Measurements from ENCODE around the gene C1QTNF8. TPM values are rescaled to one million over a fixed set of nuclear protein-coding genes. Genes with fewer than 3 reads are reported as not detected.

The C1QTNF8 gene
- total RNA-seq, 1 donor from 2014 or later = not detected

DNA sequence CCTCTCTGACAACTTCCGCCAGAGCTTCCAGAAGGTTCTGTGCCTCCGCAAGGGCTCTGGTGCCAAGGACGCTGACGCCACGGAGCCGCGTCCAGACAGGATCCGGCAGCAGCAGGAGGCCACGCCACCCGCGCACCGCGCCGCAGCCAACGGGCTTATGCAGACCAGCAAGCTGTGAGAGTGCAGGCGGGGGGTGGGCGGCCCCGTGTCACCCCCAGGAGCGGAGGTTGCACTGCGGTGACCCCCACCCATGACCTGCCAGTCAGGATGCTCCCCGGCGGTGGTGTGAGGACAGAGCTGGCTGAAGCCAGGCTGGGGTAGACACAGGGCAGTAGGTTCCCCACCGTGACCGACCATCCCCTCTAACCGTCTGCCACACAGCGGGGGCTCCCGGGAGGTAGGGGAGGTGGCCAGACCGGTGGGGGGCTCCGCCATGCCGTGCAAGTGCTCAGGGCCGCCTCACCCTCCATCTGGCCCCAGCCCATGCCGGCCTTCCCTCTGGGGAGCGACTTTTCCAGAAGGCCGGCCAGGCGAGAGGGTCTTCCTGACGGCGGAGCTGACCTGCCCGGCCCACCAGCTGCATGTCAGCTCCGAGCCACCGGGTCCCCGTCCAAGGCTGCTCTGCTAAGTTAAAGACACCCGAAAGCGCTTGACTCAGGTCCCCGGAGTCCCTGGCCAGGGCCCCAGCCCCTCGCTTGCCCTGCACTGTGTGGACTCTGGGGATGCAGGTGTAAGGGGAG, 16.1 kb downstream of the C1QTNF8 start:
- intact Hi-C loops (cut with DNase I) = no loop called here
- DNase-seq = no peak
- ATAC-seq = no peak

DNA sequence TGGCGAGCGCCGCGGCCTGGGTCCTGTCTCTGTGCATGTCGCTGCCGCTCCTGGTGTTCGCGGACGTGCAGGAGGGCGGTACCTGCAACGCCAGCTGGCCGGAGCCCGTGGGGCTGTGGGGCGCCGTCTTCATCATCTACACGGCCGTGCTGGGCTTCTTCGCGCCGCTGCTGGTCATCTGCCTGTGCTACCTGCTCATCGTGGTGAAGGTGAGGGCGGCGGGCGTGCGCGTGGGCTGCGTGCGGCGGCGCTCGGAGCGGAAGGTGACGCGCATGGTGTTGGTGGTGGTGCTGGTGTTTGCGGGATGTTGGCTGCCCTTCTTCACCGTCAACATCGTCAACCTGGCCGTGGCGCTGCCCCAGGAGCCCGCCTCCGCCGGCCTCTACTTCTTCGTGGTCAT, 16.7 kb downstream of the C1QTNF8 start:
- Histone ChIP-seq H3K9me3 (peaks cover 1% of the 10 kb centered on the region), H3K27me3 (ENCODE audit: low read depth) (peaks cover 74% of the 10 kb centered on the region), H3K4me3 (no peak overlapping the region), H3K27ac (no peak overlapping the region), H3K36me3 (no peaks in the 10 kb centered on the region), H3K4me1 (no peaks in the 10 kb centered on the region)
- no peak for ATAC-seq
- DNase-seq = no peak
- no peak for TF ChIP-seq CTCF (IDR thresholded peaks at IDR 0.05)
- intact Hi-C loops (cut with DNase I) = no loop called here

More for the DNA sequence above, 16.1 kb downstream of the C1QTNF8 start:
- Histone ChIP-seq H3K36me3 (no peaks in the 10 kb centered on the region), H3K27me3 (ENCODE audit: low read depth) (peaks cover 69% of the 10 kb centered on the region), H3K9me3 (peaks cover 7% of the 10 kb centered on the region), H3K4me3 (no peak overlapping the region), H3K27ac (no peak overlapping the region), H3K4me1 (no peaks in the 10 kb centered on the region)
- no peak for TF ChIP-seq CTCF (IDR thresholded peaks at IDR 0.05)

DNA sequence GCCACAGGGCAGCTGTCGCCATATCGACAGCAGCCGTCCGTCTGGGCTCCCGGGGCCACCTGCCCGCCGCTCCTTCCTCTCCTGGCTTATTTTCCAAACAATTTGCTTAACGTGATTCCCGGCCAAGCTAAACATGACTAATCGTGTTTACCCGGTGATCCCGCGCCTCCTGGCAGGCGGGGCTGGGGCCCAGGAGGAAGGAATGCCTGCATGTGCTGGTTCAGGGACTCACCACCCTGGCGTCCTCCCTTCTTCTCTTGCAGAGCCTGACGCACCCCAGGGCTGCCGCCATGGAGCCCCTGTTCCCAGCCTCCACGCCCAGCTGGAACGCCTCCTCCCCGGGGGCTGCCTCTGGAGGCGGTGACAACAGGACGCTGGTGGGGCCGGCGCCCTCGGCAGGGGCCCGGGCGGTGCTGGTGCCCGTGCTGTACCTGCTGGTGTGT, 17.4 kb downstream of the C1QTNF8 start:
- no peaks in the 10 kb centered on the region for H3K9me3 ChIP-seq
- H3K27ac ChIP-seq = no peak overlapping the region
- peaks cover 74% of the 10 kb centered on the region for H3K27me3 ChIP-seq (ENCODE audit: low read depth)
- H3K4me1 ChIP-seq = no peaks in the 10 kb centered on the region
- no peak for TF ChIP-seq CTCF (IDR thresholded peaks at IDR 0.05)
- ATAC-seq = peak; percentile 31 to 54
- no peaks in the 10 kb centered on the region for H3K36me3 ChIP-seq
- no peak for DNase-seq
- no peak overlapping the region for H3K4me3 ChIP-seq
- intact Hi-C loops (cut with DNase I) = no loop called here

DNA sequence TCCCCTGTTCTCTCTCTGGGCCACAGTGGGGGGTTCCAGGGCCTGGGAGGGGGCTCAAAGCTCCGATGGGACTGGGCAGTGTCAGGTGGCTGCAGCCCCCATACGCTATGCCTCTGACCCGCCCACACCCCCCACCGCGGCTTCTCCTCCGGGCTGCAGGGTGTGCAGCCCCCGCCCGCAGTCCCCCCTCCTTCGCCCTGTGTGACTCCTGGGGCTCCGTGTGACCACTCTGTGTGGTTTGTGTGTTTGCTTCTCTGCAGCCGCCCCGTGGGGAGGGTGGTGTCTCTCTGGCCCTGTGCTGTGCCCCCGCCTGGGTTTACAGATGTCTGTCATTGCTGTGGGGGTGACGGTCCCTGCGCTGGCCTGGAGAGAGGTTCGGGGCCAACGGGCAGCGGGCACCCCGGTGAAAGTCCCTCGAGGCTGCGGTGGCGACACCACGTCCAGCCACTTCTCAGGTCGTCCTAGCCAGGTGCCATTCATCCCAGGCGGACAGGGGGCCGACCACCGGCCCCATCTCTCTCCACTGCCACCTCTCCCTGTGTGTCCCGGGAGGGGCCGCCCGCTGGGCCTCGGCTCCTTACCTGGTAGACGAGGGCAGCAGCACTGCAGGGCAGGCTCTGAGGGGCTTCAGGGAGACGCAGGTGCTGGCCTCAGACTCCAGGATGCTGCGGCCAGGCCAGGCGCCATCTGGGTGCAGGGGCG, 18.0 kb downstream of the C1QTNF8 start:
- intact Hi-C loops (cut with DNase I) = no loop called here
- no peak overlapping the region for H3K4me3 ChIP-seq
- ATAC-seq (no peak), DNase-seq (no peak)
- H3K27ac ChIP-seq = no peak overlapping the region
- peaks cover 74% of the 10 kb centered on the region for H3K27me3 ChIP-seq (ENCODE audit: low read depth)
- no peak for TF ChIP-seq CTCF (IDR thresholded peaks at IDR 0.05)
- H3K4me1 ChIP-seq = no peaks in the 10 kb centered on the region
- H3K36me3 ChIP-seq = no peaks in the 10 kb centered on the region
- H3K9me3 ChIP-seq = no peaks in the 10 kb centered on the region

- Histone ChIP-seq H3K36me3 (no peaks in the 10 kb centered on the region), H3K27ac (no peak overlapping the region), H3K9me3 (no peaks in the 10 kb centered on the region), H3K4me3 (no peak overlapping the region), H3K4me1 (no peaks in the 10 kb centered on the region), H3K27me3 (ENCODE audit: low read depth) (peaks cover 74% of the 10 kb centered on the region)
- intact Hi-C loops (cut with DNase I) = no loop called here
- no peak for ATAC-seq
- DNase-seq = no peak
- no peak for TF ChIP-seq CTCF (IDR thresholded peaks at IDR 0.05)
Observed at GRCh38 chr16:1076801-1077576, 19.1 kb downstream of the C1QTNF8 start.
